HEK293 (cell line): ENCODE measurements around the gene NPAS2.

Experiments used
- CTCF ChIA-PET: fragments of 350-600 bp; formaldehyde crosslinking; extraction: SDS; loops from one replicate; lab custom pipeline; 2021; ENCODE audit warnings: antibody characterized with exemption; lab: Yijun Ruan, JAX
- POLR2A ChIA-PET: fragments of 300-600 bp; formaldehyde crosslinking; extraction: SDS; loops from one replicate; lab custom pipeline; 2020; ENCODE audit warnings: antibody characterized with exemption, inconsistent platforms; lab: Yijun Ruan, JAX
- H3K27ac ChIP-seq: fragments of 200-500 bp; sonication (Bioruptor generic); 2 replicates; pipeline ENCODE4 v1.5.1; 2014; ENCODE audit warnings: low read depth, low read length, control low read depth, inconsistent platforms; ENCODE audit errors: extremely low read depth
- H3K36me3 ChIP-seq, 2 experiments: fragments of 200-500 bp in 1 of 2; sonication (Bioruptor generic) in 1 of 2; 1 replicate in 1 of 2; 2 replicates in 1 of 2; pipeline ENCODE4 v1.5.1; 2014 to 2017; ENCODE audit warnings: inconsistent platforms in 2 of 2, low read length in 2 of 2; ENCODE audit not compliant: control insufficient read depth in 2 of 2, insufficient read depth in 1 of 2
- H3K4me1 ChIP-seq: fragments of 200-500 bp; sonication (Bioruptor generic); 2 replicates; pipeline ENCODE4 v1.5.1; 2014; ENCODE audit warnings: mild to moderate bottlenecking, low read length, inconsistent platforms; ENCODE audit not compliant: control insufficient read depth, insufficient read depth
- H3K4me3 ChIP-seq: 2 replicates; pipeline ENCODE4 v1.5.1; 2011; ENCODE audit warnings: low read depth, mild to moderate bottlenecking, control low read depth, low read length, moderate library complexity
- H3K9me3 ChIP-seq: fragments of 200-500 bp; sonication (Bioruptor generic); 2 replicates; pipeline ENCODE4 v1.5.1; 2014; ENCODE audit warnings: low read depth, low read length, inconsistent platforms; ENCODE audit not compliant: control insufficient read depth, insufficient read depth
- BCL11B ChIP-seq: fragments of 450-650 bp; formaldehyde crosslinking; IDR thresholded peaks from 2 replicates; pipeline ENCODE4 v1.5.1; 2016; ENCODE audit warnings: low read depth, missing biosample characterization, missing genetic modification characterization
- ELK4 ChIP-seq: IDR thresholded peaks from 2 replicates; pipeline ENCODE4 v1.6.1; 2011; ENCODE audit warnings: mild to moderate bottlenecking, low read depth, low read length, borderline replicate concordance
- INSM2 ChIP-seq: fragments of 450-650 bp; formaldehyde crosslinking; IDR thresholded peaks from 2 replicates; pipeline ENCODE4 v1.5.1; 2016; ENCODE audit warnings: missing biosample characterization, missing genetic modification characterization
- SCRT1 ChIP-seq: fragments of 450-650 bp; formaldehyde crosslinking; IDR thresholded peaks from 2 replicates; pipeline ENCODE4 v1.5.1; 2016; ENCODE audit warnings: missing biosample characterization, missing genetic modification characterization, borderline replicate concordance
- WT1 ChIP-seq: fragments of 450-650 bp; formaldehyde crosslinking; IDR thresholded peaks from 2 replicates; pipeline ENCODE4 v1.5.1; 2016; ENCODE audit warnings: missing biosample characterization, missing genetic modification characterization
- ZBTB10 ChIP-seq: fragments of 450-650 bp; formaldehyde crosslinking; IDR thresholded peaks from 2 replicates; pipeline ENCODE4 v1.5.1; 2016; ENCODE audit warnings: missing biosample characterization, missing genetic modification characterization
- ZBTB48 ChIP-seq: fragments of 450-650 bp; formaldehyde crosslinking; IDR thresholded peaks from 2 replicates; pipeline ENCODE4 v1.5.1; 2016; ENCODE audit warnings: missing biosample characterization, missing genetic modification characterization
- ZBTB8A ChIP-seq: fragments of 450-650 bp; formaldehyde crosslinking; IDR thresholded peaks from 2 replicates; pipeline ENCODE4 v1.5.1; 2016; ENCODE audit warnings: missing biosample characterization, missing genetic modification characterization
- ZFHX2 ChIP-seq: fragments of 450-650 bp; formaldehyde crosslinking; conservative IDR thresholded peaks from 2 replicates; pipeline ENCODE4 v1.5.1; 2016; ENCODE audit warnings: missing biosample characterization, missing genetic modification characterization
- ZFP3 ChIP-seq: fragments of 450-650 bp; formaldehyde crosslinking; IDR thresholded peaks from 2 replicates; pipeline ENCODE4 v1.5.1; 2016; ENCODE audit warnings: low read depth, missing biosample characterization, missing genetic modification characterization
- ZFP37 ChIP-seq: fragments of 450-650 bp; formaldehyde crosslinking; IDR thresholded peaks from 2 replicates; pipeline ENCODE4 v1.5.1; 2016; ENCODE audit warnings: missing biosample characterization, missing genetic modification characterization
- ZNF148 ChIP-seq: fragments of 450-650 bp; formaldehyde crosslinking; IDR thresholded peaks from 2 replicates; pipeline ENCODE4 v1.5.0; 2017; ENCODE audit warnings: missing biosample characterization, missing genetic modification characterization, borderline replicate concordance
- ZNF157 ChIP-seq: fragments of 450-650 bp; formaldehyde crosslinking; IDR thresholded peaks from 2 replicates; pipeline ENCODE4 v1.5.1; 2016; ENCODE audit warnings: missing biosample characterization, missing genetic modification characterization
- ZNF280C ChIP-seq: fragments of 450-650 bp; formaldehyde crosslinking; IDR thresholded peaks from 2 replicates; pipeline ENCODE4 v1.5.1; 2016; ENCODE audit warnings: missing biosample characterization, missing genetic modification characterization
- ZNF366 ChIP-seq: fragments of 450-650 bp; formaldehyde crosslinking; conservative IDR thresholded peaks from 2 replicates; pipeline ENCODE4 v1.5.1; 2016; ENCODE audit warnings: missing biosample characterization, missing genetic modification characterization
- ZNF394 ChIP-seq: fragments of 450-650 bp; formaldehyde crosslinking; IDR thresholded peaks from 2 replicates; pipeline ENCODE4 v1.5.1; 2016; ENCODE audit warnings: missing biosample characterization, missing genetic modification characterization, mild to moderate bottlenecking, moderate library complexity, borderline replicate concordance
- ZNF404 ChIP-seq: fragments of 450-650 bp; formaldehyde crosslinking; IDR thresholded peaks from 2 replicates; pipeline ENCODE4 v1.5.1; 2017; ENCODE audit warnings: missing biosample characterization, missing genetic modification characterization
- ZNF433 ChIP-seq: fragments of 450-650 bp; formaldehyde crosslinking; IDR thresholded peaks from 2 replicates; pipeline ENCODE4 v1.5.1; 2016; ENCODE audit warnings: missing biosample characterization, missing genetic modification characterization, low read depth
- ZNF48 ChIP-seq: fragments of 450-650 bp; formaldehyde crosslinking; IDR thresholded peaks from 2 replicates; pipeline ENCODE4 v1.5.1; 2016; ENCODE audit warnings: missing biosample characterization, missing genetic modification characterization
- ZNF521 ChIP-seq: fragments of 450-650 bp; formaldehyde crosslinking; IDR thresholded peaks from 2 replicates; pipeline ENCODE4 v1.5.1; 2017; ENCODE audit warnings: missing biosample characterization, mild to moderate bottlenecking, missing genetic modification characterization
- ZNF558 ChIP-seq: fragments of 450-650 bp; formaldehyde crosslinking; IDR thresholded peaks from 2 replicates; pipeline ENCODE4 v1.5.1; 2016; ENCODE audit warnings: missing biosample characterization, missing genetic modification characterization
- ZNF560 ChIP-seq: fragments of 450-650 bp; formaldehyde crosslinking; IDR thresholded peaks from 2 replicates; pipeline ENCODE4 v1.5.1; 2017; ENCODE audit warnings: missing biosample characterization, missing genetic modification characterization, borderline replicate concordance
- ZNF660 ChIP-seq: fragments of 450-650 bp; IDR thresholded peaks from 2 replicates; pipeline ENCODE4 v1.5.1; 2018; ENCODE audit warnings: missing biosample characterization, mild to moderate bottlenecking, missing genetic modification characterization
- ZNF777 ChIP-seq: fragments of 450-650 bp; formaldehyde crosslinking; IDR thresholded peaks from 2 replicates; pipeline ENCODE4 v1.5.1; 2017; ENCODE audit warnings: missing biosample characterization, missing genetic modification characterization, borderline replicate concordance

The NPAS2 gene

GRCh38 chr2:100983684-100984310 lies 163.9 kb downstream of the NPAS2 start:
- Histone ChIP-seq H3K27ac (no peak overlapping the region), H3K36me3 (peaks cover 0 to 5% of the 10 kb centered on the region in 2 experiments; a peak in 1 of 3 replicates)
- no peak for TF ChIP-seq ZFP37 (tag by site-specific recombination)
- TF ChIP-seq ZNF394, result no peak
- no peak for TF ChIP-seq ZFHX2 (tag by site-specific recombination)
- TF ChIP-seq ZNF560 (tag by site-specific recombination), result no peak

GRCh38 chr2:100984892-100985307 lies 165.0 kb downstream of the NPAS2 start:
- peaks cover 0 to 5% of the 10 kb centered on the region in 2 experiments; a peak in 1 of 3 replicates for H3K36me3 ChIP-seq
- H3K27ac ChIP-seq, result no peak overlapping the region
- H3K4me3 ChIP-seq, result no peak overlapping the region
- no peaks in the 10 kb centered on the region for H3K4me1 ChIP-seq
- ChIA-PET POLR2A (interaction anchor here (1.6 kb wide), 1 partner anchor 255 kb away, joined by 3 read pairs; no protein-coding TSS in a partner anchor), CTCF (interaction anchor here (0.6 to 5.5 kb wide), 7 partner anchors 8 to 376 kb away, joined by 3 to 83 read pairs (median 3); no protein-coding TSS in a partner anchor)
- no peaks in the 10 kb centered on the region for H3K9me3 ChIP-seq
- TF ChIP-seq ELK4, result no peak
- no peak for TF ChIP-seq ZBTB8A (tag by site-specific recombination)
- TF ChIP-seq ZNF48 (tag by site-specific recombination), result no peak
- TF ChIP-seq ZNF660, result no peak
- no peak for TF ChIP-seq ZFP3 (tag by site-specific recombination)
- peak; percentile 100 for TF ChIP-seq ZNF366 (tag by site-specific recombination)
- TF ChIP-seq SCRT1 (tag by site-specific recombination), result peak; percentile 98
- no peak for TF ChIP-seq ZNF280C
- TF ChIP-seq WT1 (tag by site-specific recombination), result no peak
- TF ChIP-seq ZNF521 (tag by site-specific recombination), result no peak
- no peak for TF ChIP-seq ZNF433
- TF ChIP-seq ZNF777 (tag by site-specific recombination), result no peak
- no peak for TF ChIP-seq ZNF157 (tag by site-specific recombination)
- TF ChIP-seq ZBTB48 (tag by site-specific recombination), result no peak
- no peak for TF ChIP-seq ZNF404
- TF ChIP-seq ZBTB10 (tag by site-specific recombination), result no peak
- no peak for TF ChIP-seq ZNF558
- TF ChIP-seq ZNF560 (tag by site-specific recombination), result no peak
- TF ChIP-seq ZNF148 (tag by site-specific recombination), result no peak
- TF ChIP-seq INSM2 (tag by site-specific recombination), result no peak
- no peak for TF ChIP-seq BCL11B

More at GRCh38 chr2:100983684-100984310, 163.9 kb downstream of the NPAS2 start:
- H3K4me3 ChIP-seq, result no peak overlapping the region
- H3K9me3 ChIP-seq, result no peaks in the 10 kb centered on the region
- ChIA-PET POLR2A (no interaction called here), CTCF (interaction anchor here (0.6 to 1.8 kb wide), 5 partner anchors 19 to 375 kb away, joined by 3 to 10 read pairs (median 4); no protein-coding TSS in a partner anchor)
- H3K4me1 ChIP-seq, result no peaks in the 10 kb centered on the region
